HepG2 (cell line): Measurements from ENCODE around the gene AMIGO3. TPM values are rescaled to one million over a fixed set of nuclear protein-coding genes. Genes with fewer than 3 reads are reported as not detected.

Source experiments
- CSRNP1 ChIP-seq: sonication (generic); formaldehyde crosslinking; IDR thresholded peaks from 2 replicates; pipeline ENCODE4 v1.8.1; 2023; ENCODE audit warnings: mild to moderate bottlenecking, missing genetic modification reagents
- ELF4 ChIP-seq: sonication (generic); formaldehyde crosslinking; IDR thresholded peaks from 2 replicates; pipeline ENCODE4 v1.5.0; 2020; ENCODE audit warnings: missing genetic modification reagents, mild to moderate bottlenecking, moderate library complexity, borderline replicate concordance
- ELK4 ChIP-seq: sonication (generic); formaldehyde crosslinking; IDR thresholded peaks from 2 replicates; pipeline ENCODE4 v1.9.0; 2021; ENCODE audit warnings: missing genetic modification reagents, borderline replicate concordance
- FOXA1 ChIP-seq, 2 experiments: fragments of 450-650 bp in 1 of 2; sonication (generic) in 1 of 2; formaldehyde crosslinking in 1 of 2; IDR thresholded peaks; 2 replicates each; pipeline versions ENCODE4 v1.4.0 to v1.6.1; 2016 to 2020; ENCODE audit warnings: missing genetic modification reagents in 1 of 2
- FOXP1 ChIP-seq, 2 experiments: fragments of 450-650 bp in 1 of 2; IDR thresholded peaks; 2 replicates each; pipeline ENCODE4 v1.6.1; 2017 to 2018; ENCODE audit warnings: antibody characterized with exemption in 1 of 2
- JDP2 ChIP-seq: sonication (generic); formaldehyde crosslinking; IDR thresholded peaks from 2 replicates; pipeline ENCODE4 v1.8.1; 2022; ENCODE audit warnings: missing genetic modification reagents, borderline replicate concordance
- JUN ChIP-seq: sonication (generic); formaldehyde crosslinking; IDR thresholded peaks from 2 replicates; pipeline ENCODE4 v1.4.0; 2020; ENCODE audit warnings: mild to moderate bottlenecking, missing genetic modification reagents
- PAXIP1 ChIP-seq: sonication (generic); formaldehyde crosslinking; conservative IDR thresholded peaks from 2 replicates; pipeline ENCODE4 v1.4.0; 2020; ENCODE audit warnings: mild to moderate bottlenecking, missing genetic modification reagents, moderate library complexity
- SRSF9 ChIP-seq: fragments of 200-400 bp; formaldehyde crosslinking; IDR thresholded peaks from 2 replicates; pipeline ENCODE4 v1.6.1; 2018; ENCODE audit warnings: borderline replicate concordance, mild to moderate bottlenecking, low read depth, low read length; ENCODE audit not compliant: insufficient read depth, poor library complexity, severe bottlenecking
- TBX2 ChIP-seq: sonication (generic); formaldehyde crosslinking; IDR thresholded peaks from 2 replicates; pipeline ENCODE4 v1.5.0; 2020; ENCODE audit warnings: missing genetic modification reagents, mild to moderate bottlenecking, borderline replicate concordance
- THRA ChIP-seq: sonication (generic); formaldehyde crosslinking; IDR thresholded peaks from 2 replicates; pipeline ENCODE4 v1.4.0; 2020; ENCODE audit warnings: missing genetic modification reagents, borderline replicate concordance
- ZFP37 ChIP-seq: sonication (generic); formaldehyde crosslinking; IDR thresholded peaks from 2 replicates; pipeline ENCODE4 v1.4.0; 2020; ENCODE audit warnings: missing genetic modification reagents, borderline replicate concordance
- ZNF34 ChIP-seq: sonication (generic); formaldehyde crosslinking; IDR thresholded peaks from 2 replicates; pipeline ENCODE4 v1.4.0; 2020; ENCODE audit warnings: mild to moderate bottlenecking, missing genetic modification reagents, borderline replicate concordance
- ZNF577 ChIP-seq: sonication (generic); formaldehyde crosslinking; IDR thresholded peaks from 2 replicates; pipeline ENCODE4 v1.4.0; 2020; ENCODE audit warnings: mild to moderate bottlenecking, low read depth, missing genetic modification reagents, borderline replicate concordance
- ZNF629 ChIP-seq: sonication (generic); formaldehyde crosslinking; conservative IDR thresholded peaks from 2 replicates; pipeline ENCODE4 v1.5.0; 2020; ENCODE audit warnings: missing genetic modification reagents
- ZNF660 ChIP-seq: sonication (generic); formaldehyde crosslinking; IDR thresholded peaks from 2 replicates; pipeline ENCODE4 v1.5.1; 2020; ENCODE audit warnings: mild to moderate bottlenecking, low read depth, missing genetic modification reagents, borderline replicate concordance
- ZNF713 ChIP-seq: sonication (generic); formaldehyde crosslinking; IDR thresholded peaks from 2 replicates; pipeline ENCODE4 v1.4.0; 2020; ENCODE audit warnings: mild to moderate bottlenecking, missing genetic modification reagents
- polyA plus RNA-seq, 8 experiments: library from polyadenylated mRNA; depleted of rRNA in 3 of 8; stranded (reverse) in 7 of 8; unstranded in 1 of 8; fragments of >200 nt; fragmentation: Illumina TruSeq in 4 of 8; extraction: Trizol in 4 of 8; gene quantifications; 2 replicates each; pipeline versions ENCODE4 v1.2.1 to v1.2.3, GENCODE V29; 2011 to 2016; ENCODE audit warnings: low read depth in 4 of 8, missing spikeins in 1 of 8, mixed read lengths in 1 of 8; ENCODE audit not compliant: insufficient read depth in 1 of 8
- total RNA-seq, 5 experiments: library from RNA; depleted of rRNA; stranded (reverse); fragments of >200 nt; fragmentation: Illumina TruSeq; extraction: Trizol; gene quantifications; 2 replicates each; pipeline ENCODE4 v1.2.3, GENCODE V29; 2016; ENCODE audit warnings: low read depth in 1 of 5

Gene AMIGO3
- total and polyA plus RNA-seq, 2 of the 13 experiments (the other 11 are each of a cell fraction or from before 2014, with no cell fraction given), result 0.35 TPM; not detected in 1

- TF ChIP-seq ZNF577 (CRISPR knock-in tag) (no peak), PAXIP1 (peak; percentile 67), TBX2 (peak; percentile 65; the same call in 1 of the 2 replicates), JDP2 (CRISPR knock-in tag) (no peak), FOXP1 (IDR thresholded peaks at IDR 0.05) (no peak), FOXP1 (CRISPR knock-in tag; IDR thresholded peaks at IDR 0.05) (no peak), ELF4 (peak; percentile 66; the same call in 1 of the 2 replicates), THRA (CRISPR knock-in tag) (0 out of 2 replicates have a peak, but pooled peaks have one; percentile 7), ZNF713 (CRISPR knock-in tag) (no peak), CSRNP1 (CRISPR knock-in tag) (no peak; the same call in 1 of the 2 replicates), SRSF9 (no peak), FOXA1 (IDR thresholded peaks at IDR 0.05) (no peak), FOXA1 (CRISPR knock-in tag; IDR thresholded peaks at IDR 0.05) (no peak), ELK4 (CRISPR knock-in tag) (no peak), ZNF34 (CRISPR knock-in tag) (peak; percentile 26; the same call in 1 of the 2 replicates), ZFP37 (CRISPR knock-in tag) (no peak), ZNF660 (CRISPR knock-in tag) (no peak), ZNF629 (CRISPR knock-in tag) (no peak), JUN (CRISPR knock-in tag) (no peak)
These were observed 45.6 kb downstream of the AMIGO3 start, which contains the start of gene APEH (continued) for GRCh38 chr3:49673715-49674496.
